Fibroblast of skin of scalp (primary cell): ENCODE data around the gene EXOC3L1.
A peak's percentile ranks its signal among the peaks of the same experiment; 100 is the strongest.

Experiments used
- DNase-seq: peaks from one replicate; pipeline ENCODE4 v3.0.0-alpha.2; 2013

The EXOC3L1 gene

GRCh38 chr16:67216612-67217490 is 26.9 kb upstream of the EXOC3L1 start:
- no peak for DNase-seq

GRCh38 chr16:67215706-67216105 is 25.8 kb upstream of the EXOC3L1 start:
- DNase-seq = no peak

GRCh38 chr16:67213197-67214019 is 23.5 kb upstream of the EXOC3L1 start:
- no peak for DNase-seq

DNA sequence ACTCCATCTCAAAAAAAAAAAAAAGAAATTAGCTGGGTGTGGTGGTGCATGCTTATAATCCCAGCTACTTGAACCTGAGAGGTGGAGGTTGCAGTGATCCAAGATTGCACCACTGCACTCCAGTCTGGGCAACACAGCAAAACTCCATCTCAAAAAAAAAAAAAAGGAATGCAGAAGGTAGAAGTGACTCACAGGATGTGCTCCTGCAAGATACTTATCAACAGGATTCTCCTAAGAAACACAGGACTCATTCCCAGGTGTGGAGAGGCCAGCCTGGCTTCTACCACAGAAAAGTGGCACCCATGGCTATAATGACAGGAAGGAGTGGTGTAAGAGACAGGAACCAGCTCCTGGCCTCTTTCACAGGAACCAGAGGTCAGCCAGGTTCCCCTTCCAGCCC is 22.8 kb upstream of the EXOC3L1 start:
- DNase-seq = no peak

DNA sequence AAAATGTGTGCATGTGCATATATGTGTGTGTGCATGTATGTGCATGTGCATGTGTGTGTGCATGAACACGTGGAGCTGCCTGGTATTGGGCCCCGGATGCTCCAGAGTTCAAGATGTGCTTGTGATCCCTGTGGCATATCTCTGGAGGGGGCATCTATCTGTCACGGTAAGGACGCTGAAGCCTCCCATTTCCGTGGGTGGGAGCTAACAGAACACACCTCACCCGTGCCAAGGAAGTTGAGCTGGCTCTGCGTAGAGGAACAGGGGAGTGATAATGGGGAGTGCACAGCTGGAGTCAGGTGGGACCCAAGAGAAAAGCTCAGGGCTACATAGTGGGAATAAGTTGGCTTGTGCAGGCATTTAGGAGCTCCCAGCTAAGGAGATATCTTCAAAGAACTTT is 21.7 kb upstream of the EXOC3L1 start:
- DNase-seq = no peak

DNA sequence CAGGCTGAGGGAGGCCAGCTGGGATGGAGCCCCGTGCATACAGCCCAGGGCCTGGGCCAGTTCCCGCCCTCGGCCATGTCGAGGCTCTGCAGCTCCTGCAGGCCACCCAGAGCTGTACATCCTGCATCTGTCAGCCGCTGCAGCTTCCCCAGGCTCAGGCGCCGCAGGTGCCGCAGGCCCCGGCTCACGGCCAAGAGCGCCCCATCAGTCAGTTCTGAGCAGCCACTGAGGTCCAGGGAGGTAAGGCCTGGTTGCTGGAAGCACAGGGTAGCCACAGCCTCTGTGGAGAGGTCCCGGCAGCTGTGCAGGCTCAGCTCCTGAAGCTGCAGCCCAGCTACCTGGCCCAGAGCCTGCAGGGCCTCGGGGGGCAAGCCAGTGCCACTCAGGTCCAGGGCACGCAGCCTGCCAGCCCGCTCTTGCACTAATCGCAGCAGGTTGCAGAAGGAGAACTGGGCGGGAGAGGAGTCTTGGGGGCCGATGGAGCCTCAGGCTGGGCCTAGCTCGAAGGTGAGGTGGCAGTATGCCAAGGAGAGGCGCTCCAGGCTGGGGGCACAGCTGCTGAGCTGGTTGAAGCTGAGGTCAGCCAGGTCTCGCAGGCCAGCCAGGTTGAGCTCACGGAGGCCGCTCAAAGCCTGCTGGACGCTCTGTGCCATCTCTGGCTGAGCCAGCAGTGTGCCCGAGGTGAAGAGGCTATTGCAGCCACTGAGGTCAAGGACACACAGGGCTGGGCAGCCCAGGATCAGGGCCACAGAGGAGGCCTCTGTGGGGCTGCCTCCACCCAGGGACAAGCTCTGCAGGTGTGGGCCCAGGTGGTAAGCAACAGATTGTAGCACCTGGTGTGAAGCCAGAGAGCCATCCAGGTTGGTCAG is 20.4 kb upstream of the EXOC3L1 start:
- DNase-seq = no peak

- DNase-seq = no peak
Observed at GRCh38 chr16:67209565-67209964, 19.6 kb upstream of the EXOC3L1 start.

- no peak for DNase-seq
Observed at GRCh38 chr16:67208154-67208896, 18.4 kb upstream of the EXOC3L1 start.

GRCh38 chr16:67207249-67208091 is 17.5 kb upstream of the EXOC3L1 start:
- DNase-seq = peak; percentile 34

DNA sequence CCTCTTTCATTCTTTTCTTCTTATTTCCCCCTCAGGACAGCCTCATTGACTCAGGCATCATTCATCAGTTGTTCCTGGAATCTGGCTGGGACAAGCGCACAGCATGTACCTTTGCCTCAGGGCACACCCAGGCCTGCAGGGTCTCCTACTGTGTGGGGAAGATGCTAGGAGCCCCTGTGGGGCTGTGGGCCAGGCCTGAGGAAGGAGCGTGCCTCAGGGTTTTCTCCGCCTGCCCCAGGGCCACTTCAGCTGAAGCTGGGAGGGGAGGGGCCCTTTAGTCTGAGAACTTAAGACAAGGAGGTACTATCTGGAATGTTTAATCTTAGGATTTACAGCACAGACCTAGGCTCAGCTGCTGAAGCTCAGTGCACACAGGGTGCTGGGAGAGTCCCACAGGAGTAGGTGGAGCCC is 16.9 kb upstream of the EXOC3L1 start:
- no peak for DNase-seq

DNA sequence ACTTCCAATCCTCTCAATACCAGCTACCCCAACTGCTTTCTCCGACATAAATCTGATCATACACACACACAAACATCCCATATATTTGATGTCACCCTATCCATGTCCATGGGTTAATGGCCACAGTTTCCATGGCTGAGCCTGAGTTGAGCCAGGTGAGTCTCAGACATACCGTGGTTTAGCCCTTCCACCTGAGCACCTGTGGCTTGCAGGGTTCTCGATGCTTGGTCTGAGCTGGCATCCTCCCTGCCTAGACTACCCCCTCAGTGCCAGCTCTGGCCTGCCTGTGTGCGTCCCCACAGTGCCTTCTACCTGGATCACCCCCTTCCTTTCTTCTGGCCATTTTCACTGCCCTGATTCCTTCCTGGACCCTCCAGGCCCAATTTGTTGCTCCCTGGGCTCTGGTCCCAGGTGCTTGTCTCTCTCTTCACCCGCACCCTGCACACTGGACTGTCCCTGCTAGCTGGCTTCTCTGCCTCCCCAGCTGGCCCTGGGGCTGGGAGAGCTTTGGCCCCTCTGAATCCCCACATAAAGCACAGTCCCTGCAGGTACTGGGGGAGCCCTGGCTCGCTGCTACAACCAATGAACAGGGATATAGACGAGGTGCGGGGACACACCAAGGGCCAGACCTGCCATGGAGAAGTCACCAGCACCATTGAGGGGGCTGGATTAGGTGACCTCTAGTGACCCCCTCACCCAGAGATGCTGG is 16.3 kb upstream of the EXOC3L1 start:
- DNase-seq = no peak

- DNase-seq = no peak
Observed at GRCh38 chr16:67204076-67204475, 14.1 kb upstream of the EXOC3L1 start.

- no peak for DNase-seq
Observed at GRCh38 chr16:67202956-67203493, 13.1 kb upstream of the EXOC3L1 start.

- DNase-seq = no peak
Observed at GRCh38 chr16:67202426-67202825, 12.5 kb upstream of the EXOC3L1 start.

DNA sequence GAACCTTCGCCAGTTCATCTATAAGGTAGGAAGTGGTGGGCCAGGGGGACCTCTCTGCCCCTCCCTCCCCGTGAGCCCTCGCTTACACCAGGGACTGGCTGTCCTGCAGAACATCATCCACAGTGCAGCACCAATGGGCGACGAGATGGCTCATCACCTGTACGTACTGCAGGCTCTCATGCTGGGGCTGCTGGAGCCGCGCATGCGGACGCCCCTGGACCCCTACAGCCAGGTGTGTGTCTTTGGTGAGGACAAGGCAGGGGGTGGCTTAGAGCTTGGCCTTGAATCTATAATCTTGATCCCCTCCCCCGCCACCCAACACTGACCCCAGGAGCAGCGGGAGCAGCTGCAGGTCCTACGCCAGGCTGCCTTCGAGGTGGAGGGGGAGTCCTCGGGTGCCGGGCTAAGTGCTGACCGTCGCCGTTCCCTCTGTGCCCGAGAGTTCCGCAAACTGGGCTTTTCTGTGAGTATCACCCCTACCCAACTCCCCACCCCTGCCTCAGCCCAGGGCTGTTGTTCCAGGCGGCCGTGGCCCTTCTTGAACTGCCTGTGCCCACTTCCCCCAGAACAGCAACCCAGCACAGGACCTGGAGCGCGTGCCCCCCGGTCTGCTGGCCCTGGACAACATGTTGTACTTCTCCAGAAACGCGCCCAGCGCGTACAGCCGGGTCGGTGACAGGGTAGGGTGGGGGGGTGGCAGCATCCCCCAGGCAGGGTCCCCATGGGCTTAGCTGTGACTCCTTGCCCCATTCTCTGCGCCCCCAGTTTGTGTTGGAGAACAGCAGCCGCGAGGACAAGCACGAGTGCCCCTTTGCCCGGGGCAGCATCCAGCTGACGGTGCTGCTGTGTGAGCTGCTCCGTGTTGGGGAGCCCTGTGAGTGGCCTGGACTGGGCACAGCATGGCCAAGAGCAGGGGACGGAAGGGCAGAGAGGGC is 11.7 kb upstream of the EXOC3L1 start:
- DNase-seq = no peak

DNA sequence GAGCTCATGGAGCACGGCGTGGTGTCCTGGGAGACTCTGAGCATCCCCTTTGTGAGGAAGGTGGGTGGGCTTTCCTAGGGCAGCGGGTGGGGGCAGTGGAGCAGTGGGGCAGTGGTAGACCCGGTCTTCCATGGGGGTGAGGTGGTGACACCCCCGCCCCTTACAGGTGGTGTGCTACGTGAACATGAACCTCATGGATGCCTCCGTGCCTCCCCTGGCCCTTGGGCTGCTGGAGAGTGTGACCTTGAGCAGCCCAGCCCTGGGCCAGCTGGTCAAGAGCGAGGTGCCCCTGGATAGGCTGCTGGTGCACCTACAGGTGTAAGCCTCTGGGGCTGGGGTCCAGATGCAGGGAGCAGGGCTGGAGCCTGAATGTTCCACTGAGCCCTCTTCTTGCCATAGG is 10.6 kb upstream of the EXOC3L1 start:
- no peak for DNase-seq

GRCh38 chr16:67199808-67200198 is 9.9 kb upstream of the EXOC3L1 start:
- DNase-seq = no peak

DNA sequence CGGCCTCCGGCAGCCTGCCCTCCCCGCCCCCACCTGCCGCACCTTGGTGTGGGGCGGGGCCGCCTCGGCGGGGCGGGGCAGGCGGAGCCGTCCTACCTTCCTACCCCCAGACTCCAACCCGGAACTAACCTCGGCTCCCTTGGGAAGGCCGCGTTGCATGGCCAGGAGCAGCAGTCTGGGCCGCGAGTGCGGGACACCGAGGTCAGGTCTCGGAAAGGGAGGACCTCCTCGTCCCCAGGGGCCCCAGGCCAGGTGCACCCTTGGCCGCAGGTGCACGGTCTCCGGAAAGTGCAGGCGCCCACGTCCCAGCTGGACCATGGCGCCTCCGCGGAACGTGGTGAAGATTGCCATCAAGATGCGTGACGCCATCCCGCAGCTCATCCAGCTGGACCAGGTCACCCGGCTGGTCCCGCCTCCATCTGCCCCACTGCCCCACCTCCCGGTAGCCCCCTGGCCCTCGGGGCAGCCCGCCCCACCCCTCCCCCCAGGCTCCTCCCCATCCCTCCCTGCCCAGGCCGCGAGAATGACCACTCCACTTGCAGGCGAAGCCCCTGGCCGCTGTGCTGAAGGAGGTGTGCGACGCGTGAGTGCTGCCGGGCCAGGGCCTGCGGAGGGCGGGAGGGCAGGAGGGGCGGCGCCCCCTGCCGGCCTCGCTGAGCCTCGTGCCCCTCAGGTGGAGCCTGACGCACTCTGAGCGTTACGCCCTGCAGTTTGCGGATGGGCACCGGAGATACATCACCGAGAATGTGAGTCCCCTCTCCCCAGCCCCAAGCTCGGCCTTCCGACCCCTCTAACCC is 9.3 kb upstream of the EXOC3L1 start, which contains the start of gene ELMO3:
Gene ELMO3, plus strand, starts transcription at position 121 of the 797 bp plus-strand sequence. Its CDS starts 196 bp downstream, at position 317.
- DNase-seq = no peak
